HepG2 (cell line): Measurements from ENCODE around the gene COMT. TPM values are rescaled to one million over a fixed set of nuclear protein-coding genes. Genes with fewer than 3 reads are reported as not detected.

Source experiments
- ATAC-seq: fragments of 200-7000 bp; cut with Tn5 transposase; 3 replicates; pipeline ENCODE4 v1.9.1; 2020; ENCODE audit warnings: mild to moderate bottlenecking, moderate library complexity
- BruUV-seq: library from RNA; stranded (reverse); fragments of 400-500 nt; replicated peaks from 2 replicates; lab custom pipeline; 2021; lab: Mats Ljungman, UMichigan
- CTCF ChIA-PET: fragments of 300-600 bp; formaldehyde crosslinking; extraction: SDS; loops from one replicate; lab custom pipeline; 2021; ENCODE audit warnings: low total read pairs, inconsistent platforms, low intra/inter-chr PET ratio; lab: Yijun Ruan, JAX
- POLR2A ChIA-PET: fragments of 350-600 bp; sonication (Branson Sonifier 250); formaldehyde crosslinking; loops from one replicate; lab custom pipeline; 2020; ENCODE audit warnings: antibody characterized with exemption, inconsistent platforms; lab: Yijun Ruan, JAX
- DNase-seq: peaks from one replicate; pipeline ENCODE4 v3.0.0-alpha.2; 2015; ENCODE audit warnings: low spot score
- FAIRE-seq: peaks from 3 replicates; lab custom pipeline; 2011; peaks lifted over from hg19 to GRCh38; lab: Jason Lieb, UNC
- H2AFZ ChIP-seq: one replicate; pipeline ENCODE4 v1.6.1; 2011; ENCODE audit warnings: low read length, inconsistent platforms
- H3K27ac ChIP-seq: fragments of 300-600 bp; 3 replicates; pipeline ENCODE4 v1.8.0; 2011; ENCODE audit warnings: mixed run types, mild to moderate bottlenecking, mixed read lengths, low read length, inconsistent platforms; ENCODE audit not compliant: insufficient read depth; ENCODE audit errors: extremely low read length
- H3K27me3 ChIP-seq, 2 experiments: fragments of 200-600 bp in 1 of 2; 2 replicates in 1 of 2; 3 replicates in 1 of 2; pipeline versions ENCODE4 v1.6.0 to v1.8.0; 2011; ENCODE audit warnings: low read length in 2 of 2, mild to moderate bottlenecking in 2 of 2, moderate library complexity in 2 of 2, inconsistent platforms in 1 of 2; ENCODE audit not compliant: insufficient read depth in 2 of 2, control insufficient read depth in 1 of 2
- H3K36me3 ChIP-seq, 2 experiments: fragments of 200-600 bp in 1 of 2; replicated peaks in 1 of 2; 2 replicates in 1 of 2; 3 replicates in 1 of 2; pipeline versions ENCODE4 v1.5.1 to v1.8.0; 2011; ENCODE audit warnings: low read length in 2 of 2, inconsistent platforms in 1 of 2; ENCODE audit not compliant: insufficient read depth in 2 of 2, control insufficient read depth in 1 of 2
- H3K4me1 ChIP-seq: 2 replicates; pipeline ENCODE4 v1.5.1; 2012; ENCODE audit warnings: low read length, inconsistent platforms; ENCODE audit not compliant: insufficient read depth
- H3K4me2 ChIP-seq: 2 replicates; pipeline ENCODE4 v1.6.0; 2011; ENCODE audit warnings: low read depth, low read length, inconsistent platforms
- H3K4me3 ChIP-seq, 3 experiments: fragments of 200-600 bp in 1 of 3; sonication (generic), shearing (Covaris generic) in 1 of 3; replicated peaks in 1 of 3; 2 replicates each; pipeline ENCODE4 v1.5.1; 2011 to 2016; ENCODE audit warnings: low read length in 3 of 3, inconsistent platforms in 2 of 3, low read depth in 2 of 3, mild to moderate bottlenecking in 2 of 3, control low read depth in 1 of 3, mixed read lengths in 1 of 3; ENCODE audit not compliant: insufficient read depth in 1 of 3
- H3K79me2 ChIP-seq: one replicate; pipeline ENCODE4 v1.6.1; 2011; ENCODE audit warnings: low read length, inconsistent platforms; ENCODE audit not compliant: insufficient read depth
- H3K9ac ChIP-seq: 2 replicates; pipeline ENCODE4 v1.6.0; 2011; ENCODE audit warnings: mild to moderate bottlenecking, low read depth, low read length, inconsistent platforms; ENCODE audit not compliant: insufficient read depth
- H3K9me3 ChIP-seq: 2 replicates; pipeline ENCODE4 v1.5.1; 2012; ENCODE audit warnings: mild to moderate bottlenecking, low read length
- H4K20me1 ChIP-seq: 2 replicates; pipeline ENCODE4 v1.6.0; 2011; ENCODE audit warnings: inconsistent platforms, mild to moderate bottlenecking, low read length, moderate library complexity; ENCODE audit not compliant: insufficient read depth
- AKAP8 ChIP-seq: sonication (generic); formaldehyde crosslinking; IDR thresholded peaks from 2 replicates; pipeline ENCODE4 v1.5.1; 2020; ENCODE audit warnings: mild to moderate bottlenecking, missing genetic modification reagents
- FLYWCH1 ChIP-seq: sonication (generic); formaldehyde crosslinking; IDR thresholded peaks from 2 replicates; pipeline ENCODE4 v1.8.1; 2023; ENCODE audit warnings: mild to moderate bottlenecking, missing genetic modification reagents
- NFKB2 ChIP-seq: sonication (generic); formaldehyde crosslinking; IDR thresholded peaks from 2 replicates; pipeline ENCODE4 v1.4.0; 2020; ENCODE audit warnings: missing genetic modification reagents, borderline replicate concordance
- SRY ChIP-seq: sonication (generic); formaldehyde crosslinking; IDR thresholded peaks from 2 replicates; pipeline ENCODE4 v1.8.0; 2022; ENCODE audit warnings: mild to moderate bottlenecking, missing genetic modification reagents
- TBX3 ChIP-seq: fragments of 450-650 bp; IDR thresholded peaks from 2 replicates; pipeline ENCODE4 v1.6.1; 2017; ENCODE audit warnings: antibody characterized with exemption, mild to moderate bottlenecking, inconsistent platforms, borderline replicate concordance
- TOPORS ChIP-seq: sonication (generic); formaldehyde crosslinking; IDR thresholded peaks from 2 replicates; pipeline ENCODE4 v1.8.0; 2023; ENCODE audit warnings: mild to moderate bottlenecking, missing genetic modification reagents
- ZNF138 ChIP-seq: sonication (generic); formaldehyde crosslinking; IDR thresholded peaks from 2 replicates; pipeline ENCODE4 v1.5.0; 2020; ENCODE audit warnings: mild to moderate bottlenecking, low read depth, missing genetic modification reagents
- ZNF274 ChIP-seq: sonication (generic); formaldehyde crosslinking; IDR thresholded peaks from 2 replicates; pipeline ENCODE4 v1.5.1; 2020; ENCODE audit warnings: mild to moderate bottlenecking, missing genetic modification reagents
- ZNF572 ChIP-seq: sonication (generic); formaldehyde crosslinking; IDR thresholded peaks from 2 replicates; pipeline ENCODE4 v1.5.1; 2020; ENCODE audit warnings: mild to moderate bottlenecking, missing genetic modification reagents
- ZNF781 ChIP-seq: sonication (generic); formaldehyde crosslinking; IDR thresholded peaks from 2 replicates; pipeline ENCODE4 v1.5.1; 2020; ENCODE audit warnings: borderline replicate concordance, mild to moderate bottlenecking, missing genetic modification reagents; ENCODE audit errors: not compliant biosample characterization
- WGBS: methylation state at CpG from one replicate; pipeline ENCODE4 v1.1.6; 2017; ENCODE audit warnings: low lambda C conversion rate; 5-methylcytosine and 5-hydroxymethylcytosine counted together
- in situ Hi-C: cut with HindIII; loops from 2 replicates; pipeline ENCODE4 v1.10.0; 2017; ENCODE audit warnings: low pct_unique_long_range_greater_than_20kb; ENCODE audit not compliant: extremely low pct_ligation_motif_present
- intact Hi-C: fragments of 100-400 bp; cut with micrococcal nuclease; formaldehyde crosslinking; loops from one replicate; pipeline ENCODE4 v1.10.0; 2022; ENCODE audit not compliant: unreplicated experiment
- polyA plus RNA-seq, 8 experiments: library from polyadenylated mRNA; depleted of rRNA in 3 of 8; stranded (reverse) in 7 of 8; unstranded in 1 of 8; fragments of >200 nt; fragmentation: Illumina TruSeq in 4 of 8; extraction: Trizol in 4 of 8; gene quantifications; 2 replicates each; pipeline versions ENCODE4 v1.2.1 to v1.2.3, GENCODE V29; 2011 to 2016; ENCODE audit warnings: low read depth in 4 of 8, missing spikeins in 1 of 8, mixed read lengths in 1 of 8; ENCODE audit not compliant: insufficient read depth in 1 of 8
- total RNA-seq, 5 experiments: library from RNA; depleted of rRNA; stranded (reverse); fragments of >200 nt; fragmentation: Illumina TruSeq; extraction: Trizol; gene quantifications; 2 replicates each; pipeline ENCODE4 v1.2.3, GENCODE V29; 2016; ENCODE audit warnings: low read depth in 1 of 5
- TF ChIP-seq, protein P1 (sequence below): sonication (generic); formaldehyde crosslinking; conservative IDR thresholded peaks from 2 replicates; pipeline ENCODE4 v1.8.1; 2023; ENCODE audit warnings: missing genetic modification reagents
- TF ChIP-seq, protein P2 (sequence below): sonication (generic); formaldehyde crosslinking; IDR thresholded peaks from 2 replicates; pipeline ENCODE4 v1.5.0; 2020; ENCODE audit warnings: missing genetic modification reagents
- TF ChIP-seq, protein P3 (sequence below): fragments of 450-650 bp; IDR thresholded peaks from 2 replicates; pipeline ENCODE4 v1.6.1; 2016
- TF ChIP-seq, protein P4 (sequence below): sonication (generic); formaldehyde crosslinking; IDR thresholded peaks from 2 replicates; pipeline ENCODE4 v1.5.1; 2020; ENCODE audit warnings: mild to moderate bottlenecking, missing genetic modification reagents, moderate library complexity
- TF ChIP-seq, protein P5 (sequence below): IDR thresholded peaks from 2 replicates; pipeline ENCODE4 v1.6.1; 2016; ENCODE audit warnings: missing compliant biosample characterization, missing genetic modification reagents, borderline replicate concordance

The COMT gene
- total and polyA plus RNA-seq, 2 of the 13 experiments (the other 11 are each of a cell fraction or from before 2014, with no cell fraction given) = 156 to 162 TPM

DNA sequence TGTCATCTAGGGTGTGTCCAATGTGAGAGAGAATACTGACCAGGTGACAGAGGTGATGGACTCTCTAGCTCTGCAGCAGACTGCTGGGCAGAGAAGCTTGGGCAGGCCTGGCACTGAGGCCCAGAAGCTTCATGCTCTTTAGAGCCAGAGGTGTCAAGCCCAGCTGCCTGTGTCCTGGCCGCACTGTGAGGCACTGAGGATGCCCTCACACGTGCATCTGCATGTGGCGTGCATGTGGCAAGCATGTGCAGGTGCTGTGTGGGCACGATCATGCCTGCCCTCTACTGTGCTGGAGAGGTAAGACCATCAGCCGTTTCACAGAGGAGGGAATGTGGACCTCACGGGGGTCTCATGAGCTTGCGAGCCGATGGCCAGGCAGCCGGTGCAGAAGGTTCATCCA is 15.9 kb downstream of the COMT start:
- Histone ChIP-seq H3K27me3 (no peaks in the 10 kb centered on the region), H3K9ac (no peak overlapping the region), H3K79me2 (peaks cover 1% of the 10 kb centered on the region), H4K20me1 (no peaks in the 10 kb centered on the region), H3K36me3 (0 out of 5 replicates have a peak, but pooled peaks cover 0 to 4% of the 10 kb centered on the region in 2 experiments), H3K27ac (no peak overlapping the region), H3K4me3 (no peak overlapping the region), H3K9me3 (no peaks in the 10 kb centered on the region), H2AFZ (no peak overlapping the region), H3K4me1 (peaks cover 64% of the 10 kb centered on the region), H3K4me2 (no peak overlapping the region)
- 78% methylated on average over 5 of the region's 9 CpGs for WGBS
- in situ Hi-C loops = no loop called here
- intact Hi-C loops = no loop called here
- ATAC-seq (no peak), DNase-seq (no peak), FAIRE-seq (no peak)
- BruUV-seq = no TSS peak
- ChIA-PET POLR2A (interaction anchor here (2.8 kb wide), 1 partner anchor 14 kb away, joined by 14 read pairs; no protein-coding TSS in a partner anchor), CTCF (no interaction called here)
- TF ChIP-seq, protein P1, sequence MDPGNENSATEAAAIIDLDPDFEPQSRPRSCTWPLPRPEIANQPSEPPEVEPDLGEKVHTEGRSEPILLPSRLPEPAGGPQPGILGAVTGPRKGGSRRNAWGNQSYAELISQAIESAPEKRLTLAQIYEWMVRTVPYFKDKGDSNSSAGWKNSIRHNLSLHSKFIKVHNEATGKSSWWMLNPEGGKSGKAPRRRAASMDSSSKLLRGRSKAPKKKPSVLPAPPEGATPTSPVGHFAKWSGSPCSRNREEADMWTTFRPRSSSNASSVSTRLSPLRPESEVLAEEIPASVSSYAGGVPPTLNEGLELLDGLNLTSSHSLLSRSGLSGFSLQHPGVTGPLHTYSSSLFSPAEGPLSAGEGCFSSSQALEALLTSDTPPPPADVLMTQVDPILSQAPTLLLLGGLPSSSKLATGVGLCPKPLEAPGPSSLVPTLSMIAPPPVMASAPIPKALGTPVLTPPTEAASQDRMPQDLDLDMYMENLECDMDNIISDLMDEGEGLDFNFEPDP (CRISPR knock-in tag) = no peak
- TF ChIP-seq, protein P2, sequence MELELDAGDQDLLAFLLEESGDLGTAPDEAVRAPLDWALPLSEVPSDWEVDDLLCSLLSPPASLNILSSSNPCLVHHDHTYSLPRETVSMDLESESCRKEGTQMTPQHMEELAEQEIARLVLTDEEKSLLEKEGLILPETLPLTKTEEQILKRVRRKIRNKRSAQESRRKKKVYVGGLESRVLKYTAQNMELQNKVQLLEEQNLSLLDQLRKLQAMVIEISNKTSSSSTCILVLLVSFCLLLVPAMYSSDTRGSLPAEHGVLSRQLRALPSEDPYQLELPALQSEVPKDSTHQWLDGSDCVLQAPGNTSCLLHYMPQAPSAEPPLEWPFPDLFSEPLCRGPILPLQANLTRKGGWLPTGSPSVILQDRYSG = peak; percentile 83; the same call in 1 of the 2 replicates
- TF ChIP-seq NFKB2 (CRISPR knock-in tag) = 0 out of 2 replicates have a peak, but pooled peaks have one; percentile 34
- TF ChIP-seq FLYWCH1 = 0 out of 2 replicates have a peak, but pooled peaks have one; percentile 36
- TF ChIP-seq, protein P3, sequence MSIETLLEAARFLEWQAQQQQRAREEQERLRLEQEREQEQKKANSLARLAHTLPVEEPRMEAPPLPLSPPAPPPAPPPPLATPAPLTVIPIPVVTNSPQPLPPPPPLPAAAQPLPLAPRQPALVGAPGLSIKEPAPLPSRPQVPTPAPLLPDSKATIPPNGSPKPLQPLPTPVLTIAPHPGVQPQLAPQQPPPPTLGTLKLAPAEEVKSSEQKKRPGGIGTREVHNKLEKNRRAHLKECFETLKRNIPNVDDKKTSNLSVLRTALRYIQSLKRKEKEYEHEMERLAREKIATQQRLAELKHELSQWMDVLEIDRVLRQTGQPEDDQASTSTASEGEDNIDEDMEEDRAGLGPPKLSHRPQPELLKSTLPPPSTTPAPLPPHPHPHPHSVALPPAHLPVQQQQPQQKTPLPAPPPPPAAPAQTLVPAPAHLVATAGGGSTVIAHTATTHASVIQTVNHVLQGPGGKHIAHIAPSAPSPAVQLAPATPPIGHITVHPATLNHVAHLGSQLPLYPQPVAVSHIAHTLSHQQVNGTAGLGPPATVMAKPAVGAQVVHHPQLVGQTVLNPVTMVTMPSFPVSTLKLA = 0 out of 2 replicates have a peak, but pooled peaks have one; percentile 21
- no peak for TF ChIP-seq TBX3
- 0 out of 2 replicates have a peak, but pooled peaks have one; percentile 23 for TF ChIP-seq ZNF572 (CRISPR knock-in tag)
- TF ChIP-seq ZNF274 (CRISPR knock-in tag) = peak; percentile 49; the same call in 1 of the 2 replicates
- peak; percentile 41 for TF ChIP-seq ZNF781 (CRISPR knock-in tag)
- TF ChIP-seq, protein P4, sequence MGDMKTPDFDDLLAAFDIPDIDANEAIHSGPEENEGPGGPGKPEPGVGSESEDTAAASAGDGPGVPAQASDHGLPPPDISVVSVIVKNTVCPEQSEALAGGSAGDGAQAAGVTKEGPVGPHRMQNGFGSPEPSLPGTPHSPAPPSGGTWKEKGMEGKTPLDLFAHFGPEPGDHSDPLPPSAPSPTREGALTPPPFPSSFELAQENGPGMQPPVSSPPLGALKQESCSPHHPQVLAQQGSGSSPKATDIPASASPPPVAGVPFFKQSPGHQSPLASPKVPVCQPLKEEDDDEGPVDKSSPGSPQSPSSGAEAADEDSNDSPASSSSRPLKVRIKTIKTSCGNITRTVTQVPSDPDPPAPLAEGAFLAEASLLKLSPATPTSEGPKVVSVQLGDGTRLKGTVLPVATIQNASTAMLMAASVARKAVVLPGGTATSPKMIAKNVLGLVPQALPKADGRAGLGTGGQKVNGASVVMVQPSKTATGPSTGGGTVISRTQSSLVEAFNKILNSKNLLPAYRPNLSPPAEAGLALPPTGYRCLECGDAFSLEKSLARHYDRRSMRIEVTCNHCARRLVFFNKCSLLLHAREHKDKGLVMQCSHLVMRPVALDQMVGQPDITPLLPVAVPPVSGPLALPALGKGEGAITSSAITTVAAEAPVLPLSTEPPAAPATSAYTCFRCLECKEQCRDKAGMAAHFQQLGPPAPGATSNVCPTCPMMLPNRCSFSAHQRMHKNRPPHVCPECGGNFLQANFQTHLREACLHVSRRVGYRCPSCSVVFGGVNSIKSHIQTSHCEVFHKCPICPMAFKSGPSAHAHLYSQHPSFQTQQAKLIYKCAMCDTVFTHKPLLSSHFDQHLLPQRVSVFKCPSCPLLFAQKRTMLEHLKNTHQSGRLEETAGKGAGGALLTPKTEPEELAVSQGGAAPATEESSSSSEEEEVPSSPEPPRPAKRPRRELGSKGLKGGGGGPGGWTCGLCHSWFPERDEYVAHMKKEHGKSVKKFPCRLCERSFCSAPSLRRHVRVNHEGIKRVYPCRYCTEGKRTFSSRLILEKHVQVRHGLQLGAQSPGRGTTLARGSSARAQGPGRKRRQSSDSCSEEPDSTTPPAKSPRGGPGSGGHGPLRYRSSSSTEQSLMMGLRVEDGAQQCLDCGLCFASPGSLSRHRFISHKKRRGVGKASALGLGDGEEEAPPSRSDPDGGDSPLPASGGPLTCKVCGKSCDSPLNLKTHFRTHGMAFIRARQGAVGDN (CRISPR knock-in tag) = peak; percentile 90
- 0 out of 2 replicates have a peak, but pooled peaks have one; percentile 44 for TF ChIP-seq AKAP8 (CRISPR knock-in tag)
- TF ChIP-seq, protein P5, sequence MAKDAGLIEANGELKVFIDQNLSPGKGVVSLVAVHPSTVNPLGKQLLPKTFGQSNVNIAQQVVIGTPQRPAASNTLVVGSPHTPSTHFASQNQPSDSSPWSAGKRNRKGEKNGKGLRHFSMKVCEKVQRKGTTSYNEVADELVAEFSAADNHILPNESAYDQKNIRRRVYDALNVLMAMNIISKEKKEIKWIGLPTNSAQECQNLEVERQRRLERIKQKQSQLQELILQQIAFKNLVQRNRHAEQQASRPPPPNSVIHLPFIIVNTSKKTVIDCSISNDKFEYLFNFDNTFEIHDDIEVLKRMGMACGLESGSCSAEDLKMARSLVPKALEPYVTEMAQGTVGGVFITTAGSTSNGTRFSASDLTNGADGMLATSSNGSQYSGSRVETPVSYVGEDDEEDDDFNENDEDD (CRISPR knock-in tag) = peak; percentile 34; the same call in 1 of the 2 replicates
- 0 out of 2 replicates have a peak, but pooled peaks have one; percentile 31 for TF ChIP-seq SRY (CRISPR knock-in tag)
- no peak for TF ChIP-seq TOPORS (CRISPR knock-in tag)
- no peak for TF ChIP-seq ZNF138
